Measurements from ENCODE around the gene RANGAP1. TPM values are rescaled to one million over a fixed set of nuclear protein-coding genes. Genes with fewer than 3 reads are reported as not detected.

Gene RANGAP1
- total and polyA plus RNA-seq, 2 of the 13 experiments (the other 11 are each of a cell fraction or from before 2014, with no cell fraction given), result 51.8 to 83.9 TPM

- Histone ChIP-seq H3K27me3 (ENCODE audit: control insufficient read depth in 1 of 2, insufficient read depth in 2 of 2, low read length in 2 of 2) (no peaks in the 10 kb centered on the region), H3K9ac (ENCODE audit: insufficient read depth, low read depth, low read length) (no peak overlapping the region), H3K4me1 (ENCODE audit: insufficient read depth, low read length) (no peaks in the 10 kb centered on the region), H4K20me1 (ENCODE audit: insufficient read depth, low read length) (no peaks in the 10 kb centered on the region), H3K9me3 (ENCODE audit: low read length) (no peaks in the 10 kb centered on the region), H3K36me3 (replicated peaks in 1 of 2; ENCODE audit: control insufficient read depth in 1 of 2, insufficient read depth in 2 of 2, low read length in 2 of 2) (peaks cover 51 to 85% of the 10 kb centered on the region in 2 experiments), H3K4me2 (ENCODE audit: low read depth, low read length) (no peak overlapping the region), H2AFZ (ENCODE audit: low read length) (no peak overlapping the region), H3K27ac (ENCODE audit: extremely low read length, insufficient read depth, low read length) (no peak overlapping the region), H3K79me2 (ENCODE audit: insufficient read depth, low read length) (no peaks in the 10 kb centered on the region), H3K4me3 (replicated peaks in 1 of 3; ENCODE audit: insufficient read depth in 1 of 3, low read depth in 2 of 3, low read length in 3 of 3) (no peak overlapping the region)
- no peak for TF ChIP-seq MXD4 (CRISPR knock-in tag; IDR thresholded peaks at IDR 0.05)
- no peak for TF ChIP-seq ZNF350 (CRISPR knock-in tag; IDR thresholded peaks at IDR 0.05; ENCODE audit: borderline replicate concordance, low read depth)
- no peak for TF ChIP-seq ZNF552 (CRISPR knock-in tag; IDR thresholded peaks at IDR 0.05; ENCODE audit: borderline replicate concordance)
- TF ChIP-seq GABPB1 (CRISPR knock-in tag; IDR thresholded peaks at IDR 0.05), result no peak
- no peak for TF ChIP-seq GMEB1 (CRISPR knock-in tag; IDR thresholded peaks at IDR 0.05; ENCODE audit: borderline replicate concordance)
- TF ChIP-seq ZNF660 (CRISPR knock-in tag; IDR thresholded peaks at IDR 0.05; ENCODE audit: borderline replicate concordance, low read depth), result no peak
- no peak for TF ChIP-seq FOXK2 (IDR thresholded peaks at IDR 0.05)
- TF ChIP-seq CBFB (CRISPR knock-in tag; IDR thresholded peaks at IDR 0.05), result no peak
- no peak for TF ChIP-seq ZNF672 (CRISPR knock-in tag; IDR thresholded peaks at IDR 0.05)
- TF ChIP-seq FOXO4 (CRISPR knock-in tag; conservative IDR thresholded peaks at IDR 0.05), result no peak
- TF ChIP-seq ZNF124 (CRISPR knock-in tag; IDR thresholded peaks at IDR 0.05), result no peak
- no peak for TF ChIP-seq ZNF30 (CRISPR knock-in tag; IDR thresholded peaks at IDR 0.05)
- no peak for TF ChIP-seq RCOR2 (CRISPR knock-in tag; IDR thresholded peaks at IDR 0.05)
- no peak for TF ChIP-seq ATF2 (CRISPR knock-in tag; IDR thresholded peaks at IDR 0.05)
- no peak for TF ChIP-seq HINFP (CRISPR knock-in tag; IDR thresholded peaks at IDR 0.05; ENCODE audit: low read depth)
- no peak for TF ChIP-seq ZNF577 (CRISPR knock-in tag; IDR thresholded peaks at IDR 0.05; ENCODE audit: borderline replicate concordance, low read depth)
- no peak for TF ChIP-seq MEIS2 (CRISPR knock-in tag; IDR thresholded peaks at IDR 0.05)
- no peak for TF ChIP-seq NCOR1 (IDR thresholded peaks at IDR 0.05; ENCODE audit: borderline replicate concordance, low read length)
- TF ChIP-seq ZBTB1 (CRISPR knock-in tag; IDR thresholded peaks at IDR 0.05; ENCODE audit: borderline replicate concordance), result no peak
- no peak for TF ChIP-seq TGIF2 (CRISPR knock-in tag; IDR thresholded peaks at IDR 0.05)
- CTCF ChIA-PET (ENCODE audit: low intra/inter-chr PET ratio, low total read pairs), result no interaction called here
- no TSS peak for BruUV-seq (replicated peaks)
- in situ Hi-C loops (cut with HindIII; ENCODE audit: extremely low pct_ligation_motif_present, low pct_unique_long_range_greater_than_20kb), result no loop called here
- DNase-seq (ENCODE audit: low spot score), result no peak
- WGBS (ENCODE audit: low lambda C conversion rate), result 90% methylated on average over 6 of the region's 8 CpGs
- intact Hi-C loops (cut with micrococcal nuclease; ENCODE audit: unreplicated experiment), result no loop called here
- no peak for FAIRE-seq
- POLR2A ChIA-PET, result no interaction called here
- ATAC-seq, result no peak
Measured at GRCh38 chr22:41252365-41252764, 33.6 kb downstream of the RANGAP1 start.
